GM23338 (cell line): ENCODE data around the gene TPM2.

ENCODE experiments used
- CTCF ChIP-seq, 2 experiments: fragments of 200-600 bp in 1 of 2; sonication (generic) in 1 of 2; conservative IDR thresholded peaks; 2 replicates each; pipeline versions ENCODE4 v1.5.1 to v1.6.1; 2016 to 2017; ENCODE audit warnings: antibody characterized with exemption in 2 of 2, low read depth in 2 of 2, mild to moderate bottlenecking in 2 of 2, moderate library complexity in 1 of 2
- ETS1 ChIP-seq: IDR thresholded peaks from 2 replicates; pipeline ENCODE4 v1.6.1; 2016; ENCODE audit warnings: antibody characterized with exemption
- EZH2 ChIP-seq: fragments of 200-600 bp; sonication (generic); IDR thresholded peaks from one replicate; pipeline ENCODE4 v1.8.0; 2017; ENCODE audit warnings: antibody characterized with exemption, mild to moderate bottlenecking, low read depth; ENCODE audit not compliant: unreplicated experiment
- EZH2phosphoT487 ChIP-seq: fragments of 200-600 bp; sonication (generic); IDR thresholded peaks from one replicate; pipeline ENCODE4 v1.8.1; 2018; ENCODE audit warnings: antibody characterized with exemption; ENCODE audit not compliant: unreplicated experiment
- JUNB ChIP-seq: IDR thresholded peaks from one replicate; pipeline ENCODE4 v1.6.1; 2016; ENCODE audit warnings: antibody characterized with exemption; ENCODE audit not compliant: unreplicated experiment
- ZNF114 ChIP-seq: fragments of 250-450 bp; sonication (Bioruptor Pico); IDR thresholded peaks from 2 replicates; pipeline ENCODE4 v1.5.0; 2020; ENCODE audit warnings: mild to moderate bottlenecking, moderate library complexity
- ZNF331 ChIP-seq: fragments of 250-450 bp; sonication (Bioruptor Pico); IDR thresholded peaks from 2 replicates; pipeline ENCODE4 v1.5.0; 2020; ENCODE audit warnings: low read depth, mild to moderate bottlenecking, moderate library complexity

- no peak for TF ChIP-seq CTCF (conservative IDR thresholded peaks at IDR 0.05; ENCODE audit: low read depth in 2 of 2)
- no peak for TF ChIP-seq EZH2
- no peak for TF ChIP-seq ZNF114
- no peak for TF ChIP-seq ETS1
- TF ChIP-seq EZH2phosphoT487, result no peak
- TF ChIP-seq JUNB, result no peak
- TF ChIP-seq ZNF331 (CRISPR knock-in tag), result no peak
Observed at GRCh38 chr9:35673132-35674024, 16.3 kb downstream of the TPM2 start, which contains the start of gene CA9.
